H1 (cell line): ENCODE data around the gene SRXN1.

ENCODE experiments used
- POLR2A ChIP-seq, 2 experiments: IDR thresholded peaks; 1 replicate in 1 of 2; 2 replicates in 1 of 2; pipeline ENCODE4 v1.6.1; 2011; ENCODE audit warnings: low read depth in 2 of 2, low read length in 2 of 2, mild to moderate bottlenecking in 2 of 2; ENCODE audit errors: control extremely low read depth in 1 of 2
- TF ChIP-seq, protein P1 (sequence below), 3 experiments: IDR thresholded peaks; 1 replicate in 2 of 3; 2 replicates in 1 of 3; pipeline versions ENCODE4 v1.5.1 to v1.6.1; 2011; ENCODE audit warnings: low read length in 3 of 3, mild to moderate bottlenecking in 3 of 3, inconsistent platforms in 2 of 3, low read depth in 1 of 3, moderate library complexity in 1 of 3; ENCODE audit not compliant: insufficient read depth in 1 of 3; ENCODE audit errors: control extremely low read depth in 1 of 3

DNA sequence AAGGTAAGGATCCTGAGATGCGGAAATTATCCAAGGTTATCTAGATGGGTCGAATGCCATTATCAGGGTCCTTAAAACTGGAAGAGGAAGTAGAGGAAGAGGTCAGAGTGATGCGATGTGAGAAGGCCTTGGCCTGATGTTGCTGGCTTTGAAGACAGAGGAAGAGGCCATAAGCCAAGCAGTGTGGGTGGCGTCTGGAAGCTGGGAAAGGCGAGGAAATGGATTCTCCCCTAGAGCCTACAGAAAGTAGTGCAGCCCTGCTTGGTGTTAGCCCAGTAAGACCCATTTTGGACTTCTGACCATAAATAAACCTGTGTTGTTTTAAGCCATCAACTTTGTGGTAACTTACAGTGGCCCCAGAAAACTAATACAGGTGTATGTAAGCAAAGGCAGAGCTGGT, 2.0 kb downstream of the SRXN1 start:
- TF ChIP-seq, protein P1, sequence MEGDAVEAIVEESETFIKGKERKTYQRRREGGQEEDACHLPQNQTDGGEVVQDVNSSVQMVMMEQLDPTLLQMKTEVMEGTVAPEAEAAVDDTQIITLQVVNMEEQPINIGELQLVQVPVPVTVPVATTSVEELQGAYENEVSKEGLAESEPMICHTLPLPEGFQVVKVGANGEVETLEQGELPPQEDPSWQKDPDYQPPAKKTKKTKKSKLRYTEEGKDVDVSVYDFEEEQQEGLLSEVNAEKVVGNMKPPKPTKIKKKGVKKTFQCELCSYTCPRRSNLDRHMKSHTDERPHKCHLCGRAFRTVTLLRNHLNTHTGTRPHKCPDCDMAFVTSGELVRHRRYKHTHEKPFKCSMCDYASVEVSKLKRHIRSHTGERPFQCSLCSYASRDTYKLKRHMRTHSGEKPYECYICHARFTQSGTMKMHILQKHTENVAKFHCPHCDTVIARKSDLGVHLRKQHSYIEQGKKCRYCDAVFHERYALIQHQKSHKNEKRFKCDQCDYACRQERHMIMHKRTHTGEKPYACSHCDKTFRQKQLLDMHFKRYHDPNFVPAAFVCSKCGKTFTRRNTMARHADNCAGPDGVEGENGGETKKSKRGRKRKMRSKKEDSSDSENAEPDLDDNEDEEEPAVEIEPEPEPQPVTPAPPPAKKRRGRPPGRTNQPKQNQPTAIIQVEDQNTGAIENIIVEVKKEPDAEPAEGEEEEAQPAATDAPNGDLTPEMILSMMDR (IDR thresholded peaks at IDR 0.05; ENCODE audit: control extremely low read depth in 1 of 3, insufficient read depth in 1 of 3, low read depth in 1 of 3, low read length in 3 of 3): peak; percentile 1 to 38 (median 8); a peak in 2 of 4 replicates
- TF ChIP-seq POLR2A (IDR thresholded peaks at IDR 0.05; ENCODE audit: control extremely low read depth in 1 of 2, low read depth in 2 of 2, low read length in 2 of 2): no peak
